ENCODE data around the gene SMYD3. TPM values are rescaled to one million over a fixed set of nuclear protein-coding genes. Genes with fewer than 3 reads are reported as not detected.

SMYD3 gene
- total and polyA plus RNA-seq, 2 donors (not counting 1 experiment from before 2014, with no cell fraction given): 9.7 to 37.2 TPM

GRCh38 chr1:245814651-245815050 is 692.4 kb downstream of the SMYD3 start:
- Histone ChIP-seq H3K36me3 (replicated peaks in 1 of 2; ENCODE audit: control extremely low read depth in 1 of 2, control insufficient read depth in 1 of 2, extremely low read depth in 1 of 2, insufficient read depth in 2 of 2, low read length in 1 of 2) (no peaks in the 10 kb centered on the region), H3K9me3 (ENCODE audit: control extremely low read depth in 1 of 3, control insufficient read depth in 2 of 3, insufficient read depth in 1 of 3, low read length in 2 of 3) (no peaks in the 10 kb centered on the region), H3K79me2 (ENCODE audit: control insufficient read depth, insufficient read depth, low read length) (no peaks in the 10 kb centered on the region), H3K4me2 (replicated peaks; ENCODE audit: low read depth, low read length, poor library complexity, severe bottlenecking) (no peak overlapping the region), H3K27me3 (replicated peaks in 1 of 4; ENCODE audit: control extremely low read depth in 1 of 4, control insufficient read depth in 3 of 4, insufficient read depth in 4 of 4, low read length in 3 of 4) (no peaks in the 10 kb centered on the region), H3K27ac (ENCODE audit: low read length in 2 of 2) (no peak overlapping the region), H2AFZ (ENCODE audit: insufficient read depth, low read depth, low read length, poor library complexity, severe bottlenecking) (no peak overlapping the region), H4K20me1 (ENCODE audit: control insufficient read depth, insufficient read depth, low read length, poor library complexity, severe bottlenecking) (no peaks in the 10 kb centered on the region), H3K4me1 (ENCODE audit: control insufficient read depth in 2 of 2, insufficient read depth in 2 of 2, low read length in 2 of 2) (peaks cover 21 to 26% of the 10 kb centered on the region in 2 donors), H3K4me3 (ENCODE audit: control extremely low read depth in 1 of 5, extremely low read depth in 1 of 5, insufficient read depth in 1 of 5, low read depth in 2 of 5, low read length in 4 of 5) (no peak overlapping the region), H3K9ac (ENCODE audit: low read length) (no peak overlapping the region)
- intact Hi-C loops (cut with micrococcal nuclease): no loop called here
- no peaks in the 10 kb centered on the region for H3K9me3 Mint-ChIP-seq (ENCODE audit: insufficient read depth)
- 97% methylated on average over 8 of the region's 10 CpGs for WGBS (ENCODE audit: insufficient coverage)
- no peak overlapping the region for H3K4me3 Mint-ChIP-seq
- no peaks in the 10 kb centered on the region for H3K27me3 Mint-ChIP-seq
- ChIA-PET POLR2A (interaction anchor here (0.6 kb wide), 1 partner anchor 10 kb away, joined by 4 read pairs; no protein-coding TSS in a partner anchor), CTCF (interaction anchor here (0.9 kb wide), 1 partner anchor 17 kb away, joined by 3 read pairs; no protein-coding TSS in a partner anchor)
- no peak overlapping the region for H3K27ac Mint-ChIP-seq
- no peak for TF ChIP-seq EZH2 (IDR thresholded peaks at IDR 0.05; ENCODE audit: borderline replicate concordance, insufficient read depth, low read depth, low read length, poor library complexity, severe bottlenecking)
- TF ChIP-seq, protein P1, sequence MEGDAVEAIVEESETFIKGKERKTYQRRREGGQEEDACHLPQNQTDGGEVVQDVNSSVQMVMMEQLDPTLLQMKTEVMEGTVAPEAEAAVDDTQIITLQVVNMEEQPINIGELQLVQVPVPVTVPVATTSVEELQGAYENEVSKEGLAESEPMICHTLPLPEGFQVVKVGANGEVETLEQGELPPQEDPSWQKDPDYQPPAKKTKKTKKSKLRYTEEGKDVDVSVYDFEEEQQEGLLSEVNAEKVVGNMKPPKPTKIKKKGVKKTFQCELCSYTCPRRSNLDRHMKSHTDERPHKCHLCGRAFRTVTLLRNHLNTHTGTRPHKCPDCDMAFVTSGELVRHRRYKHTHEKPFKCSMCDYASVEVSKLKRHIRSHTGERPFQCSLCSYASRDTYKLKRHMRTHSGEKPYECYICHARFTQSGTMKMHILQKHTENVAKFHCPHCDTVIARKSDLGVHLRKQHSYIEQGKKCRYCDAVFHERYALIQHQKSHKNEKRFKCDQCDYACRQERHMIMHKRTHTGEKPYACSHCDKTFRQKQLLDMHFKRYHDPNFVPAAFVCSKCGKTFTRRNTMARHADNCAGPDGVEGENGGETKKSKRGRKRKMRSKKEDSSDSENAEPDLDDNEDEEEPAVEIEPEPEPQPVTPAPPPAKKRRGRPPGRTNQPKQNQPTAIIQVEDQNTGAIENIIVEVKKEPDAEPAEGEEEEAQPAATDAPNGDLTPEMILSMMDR (IDR thresholded peaks at IDR 0.05): no peak
- peaks cover 24% of the 10 kb centered on the region for H3K4me1 Mint-ChIP-seq
- ATAC-seq (ENCODE audit: low read depth): no peak
- DNase-seq: no peak

GRCh38 chr1:245812278-245812677 is 694.8 kb downstream of the SMYD3 start:
- H3K79me2 ChIP-seq (ENCODE audit: control insufficient read depth, insufficient read depth, low read length): no peaks in the 10 kb centered on the region
- H3K27ac ChIP-seq (ENCODE audit: low read length in 2 of 2): no peak overlapping the region
- no peak overlapping the region for H2AFZ ChIP-seq (ENCODE audit: insufficient read depth, low read depth, low read length, poor library complexity, severe bottlenecking)
- H3K27me3 Mint-ChIP-seq: no peaks in the 10 kb centered on the region
- H3K4me3 Mint-ChIP-seq: no peak overlapping the region
- H3K4me3 ChIP-seq (ENCODE audit: control extremely low read depth in 1 of 5, extremely low read depth in 1 of 5, insufficient read depth in 1 of 5, low read depth in 2 of 5, low read length in 4 of 5): no peak overlapping the region
- 100% methylated on average over 3 of the region's 6 CpGs for WGBS (ENCODE audit: insufficient coverage)
- TF ChIP-seq EZH2 (IDR thresholded peaks at IDR 0.05; ENCODE audit: borderline replicate concordance, insufficient read depth, low read depth, low read length, poor library complexity, severe bottlenecking): no peak
- TF ChIP-seq, protein P1 (IDR thresholded peaks at IDR 0.05): no peak
- POLR2A ChIA-PET: no interaction called here
- H3K4me1 ChIP-seq (ENCODE audit: control insufficient read depth in 2 of 2, insufficient read depth in 2 of 2, low read length in 2 of 2): peaks cover 45 to 48% of the 10 kb centered on the region in 2 donors
- H3K27me3 ChIP-seq (replicated peaks in 1 of 4; ENCODE audit: control extremely low read depth in 1 of 4, control insufficient read depth in 3 of 4, insufficient read depth in 4 of 4, low read length in 3 of 4): no peaks in the 10 kb centered on the region
- no peaks in the 10 kb centered on the region for H3K9me3 ChIP-seq (ENCODE audit: control extremely low read depth in 1 of 3, control insufficient read depth in 2 of 3, insufficient read depth in 1 of 3, low read length in 2 of 3)
- no peaks in the 10 kb centered on the region for H4K20me1 ChIP-seq (ENCODE audit: control insufficient read depth, insufficient read depth, low read length, poor library complexity, severe bottlenecking)
- H3K36me3 ChIP-seq (replicated peaks in 1 of 2; ENCODE audit: control extremely low read depth in 1 of 2, control insufficient read depth in 1 of 2, extremely low read depth in 1 of 2, insufficient read depth in 2 of 2, low read length in 1 of 2): no peaks in the 10 kb centered on the region
- no peaks in the 10 kb centered on the region for H3K9me3 Mint-ChIP-seq (ENCODE audit: insufficient read depth)
- intact Hi-C loops (cut with micrococcal nuclease): no loop called here
- ATAC-seq (ENCODE audit: low read depth) (no peak), DNase-seq (no peak)
- H3K9ac ChIP-seq (ENCODE audit: low read length): no peak overlapping the region
- H3K4me2 ChIP-seq (replicated peaks; ENCODE audit: low read depth, low read length, poor library complexity, severe bottlenecking): no peak overlapping the region
- CTCF ChIA-PET: no interaction called here
- peaks cover 46% of the 10 kb centered on the region for H3K4me1 Mint-ChIP-seq
- no peak overlapping the region for H3K27ac Mint-ChIP-seq
